Measurements from ENCODE around the gene SLC2A13.

- TF ChIP-seq CTCF (IDR thresholded peaks at IDR 0.05) = no peak
- no peak for TF ChIP-seq POLR2AphosphoS5 (IDR thresholded peaks at IDR 0.05)
Observed at GRCh38 chr12:39878753-39879152, 227.1 kb downstream of the SLC2A13 start.
